D721Med (cell line): Measurements from ENCODE around the gene MTO1.
"Not testable (repeated sequence)": the region's sequence is repeated elsewhere in the genome, so short reads cannot be mapped to it uniquely, and the experiment has no call there.

Experiments used
- DNase-seq: peaks from one replicate; pipeline ENCODE4 v3.0.0; 2011; ENCODE audit warnings: low spot score; ENCODE audit not compliant: insufficient read length
- FAIRE-seq: peaks from 2 replicates; lab custom pipeline; 2011; peaks lifted over from hg19 to GRCh38; lab: Jason Lieb, UNC
- CTCF ChIP-seq: IDR thresholded peaks from 2 replicates; pipeline ENCODE4 v1.5.1; 2012; ENCODE audit warnings: mild to moderate bottlenecking, control low read depth; ENCODE audit not compliant: insufficient read depth; ENCODE audit errors: missing control alignments

The MTO1 gene

DNA sequence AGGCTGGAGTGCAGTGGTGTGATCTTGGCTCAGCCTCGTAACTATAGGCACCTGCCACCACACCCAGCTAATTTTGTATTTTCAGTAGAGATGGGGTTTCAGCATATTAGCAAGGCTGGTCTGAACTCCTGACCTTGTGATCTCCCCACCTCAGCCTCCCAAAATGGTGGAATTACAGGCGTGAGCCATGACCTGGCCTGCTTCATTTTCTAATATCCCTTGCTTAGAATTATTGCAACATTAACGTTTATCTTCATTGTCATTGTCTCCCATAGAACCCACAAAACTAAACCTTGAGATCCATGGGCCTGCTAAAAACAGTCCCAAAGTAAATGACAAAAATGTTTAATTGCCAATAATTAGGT lies 53.2 kb downstream of the MTO1 start:
- TF ChIP-seq CTCF, result no peak
- no peak for DNase-seq
- FAIRE-seq, result no peak

GRCh38 chr6:73515204-73515655 lies 53.7 kb downstream of the MTO1 start:
- DNase-seq, result no peak
- FAIRE-seq, result no peak
- TF ChIP-seq CTCF, result no peak

DNA sequence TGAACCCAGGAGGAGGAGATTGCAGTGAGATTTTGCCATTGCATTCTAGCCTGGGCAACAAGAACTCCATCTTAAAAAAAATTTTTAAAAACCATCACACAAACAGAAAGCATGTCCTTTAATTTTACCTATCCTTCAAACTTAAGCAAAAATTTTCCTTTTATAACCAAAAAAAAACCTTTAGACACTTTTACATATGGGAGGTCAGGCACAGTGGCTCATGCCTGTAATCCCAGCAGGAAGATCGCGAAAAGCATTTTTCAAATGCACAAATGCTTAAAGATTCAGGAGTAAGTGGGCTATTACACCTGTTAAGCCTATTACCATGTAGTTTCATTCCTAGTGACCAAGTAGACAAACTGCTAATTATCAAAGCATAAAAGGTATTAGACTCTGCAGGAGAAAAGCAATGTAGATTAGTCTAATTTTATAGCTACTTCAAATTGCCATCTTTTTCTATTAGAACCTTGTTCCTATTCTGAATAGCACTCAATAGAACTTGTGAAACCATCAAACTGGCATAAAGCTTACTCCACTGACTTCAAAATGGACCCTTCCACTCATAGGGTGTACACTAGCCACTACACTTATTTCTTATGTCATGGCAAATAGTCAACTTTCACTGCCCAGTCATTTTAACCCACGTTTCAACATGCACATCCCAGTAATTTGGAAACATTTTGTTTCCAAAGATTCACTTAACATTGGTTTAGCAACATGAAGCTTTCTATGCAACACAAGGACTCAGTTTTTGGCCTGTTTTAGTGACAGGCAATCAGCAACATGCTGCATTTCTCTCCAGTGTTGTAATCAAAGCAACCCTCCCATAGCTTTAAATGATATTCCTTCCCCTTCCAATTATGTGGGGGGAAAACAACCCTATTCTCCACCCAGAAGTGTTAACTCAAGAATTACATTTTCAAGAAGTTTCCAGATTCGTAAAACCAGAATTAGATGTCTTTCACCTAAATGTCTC lies 55.3 kb downstream of the MTO1 start:
- TF ChIP-seq CTCF, result no peak
- no peak for DNase-seq
- FAIRE-seq, result no peak

- DNase-seq, result not testable (repeated sequence)
Measured at GRCh38 chr6:73518100-73518981, 56.8 kb downstream of the MTO1 start.

GRCh38 chr6:73518982-73519881 lies 57.7 kb downstream of the MTO1 start:
- FAIRE-seq, result not testable (repeated sequence)

More at GRCh38 chr6:73518100-73518981, 56.8 kb downstream of the MTO1 start:
- FAIRE-seq, result not testable (repeated sequence)

GRCh38 chr6:73519926-73520687 lies 58.6 kb downstream of the MTO1 start:
- FAIRE-seq, result no peak
- DNase-seq, result no peak

More at GRCh38 chr6:73518982-73519881, 57.7 kb downstream of the MTO1 start:
- not testable (repeated sequence) for DNase-seq

More at GRCh38 chr6:73519926-73520687, 58.6 kb downstream of the MTO1 start:
- no peak for TF ChIP-seq CTCF
